NCI-H1092 (cell line): Measurements from ENCODE around the gene FCAMR.

Experiments used
- DNase-seq: peaks from one replicate; lab custom pipeline; 2025; lab: John Stamatoyannopoulos, UW

Gene FCAMR

GRCh38 chr1:206970446-206970845, at the start of gene FCAMR:
FCAMR (minus strand) TSS chr1:206970460; CDS start chr1:206970125, 335 bp downstream.
- DNase-seq, result no peak

- DNase-seq, result no peak
Measured at GRCh38 chr1:207019661-207020060, 49.4 kb upstream of the FCAMR start.

- DNase-seq, result no peak
Measured at GRCh38 chr1:207019161-207019560, 48.9 kb upstream of the FCAMR start.

- no peak for DNase-seq
Measured at GRCh38 chr1:207018707-207019106, 48.4 kb upstream of the FCAMR start.

GRCh38 chr1:207017615-207018559, 47.6 kb upstream of the FCAMR start:
- no peak for DNase-seq

GRCh38 chr1:207015791-207016190, 45.5 kb upstream of the FCAMR start:
- DNase-seq, result no peak

- no peak for DNase-seq
Measured at GRCh38 chr1:207014728-207015127, 44.5 kb upstream of the FCAMR start.

GRCh38 chr1:207013321-207014085, 43.2 kb upstream of the FCAMR start:
- DNase-seq, result no peak

- no peak for DNase-seq
Measured at GRCh38 chr1:207010726-207011125, 40.5 kb upstream of the FCAMR start.

GRCh38 chr1:207009945-207010344, 39.7 kb upstream of the FCAMR start:
- DNase-seq, result no peak

- DNase-seq, result no peak
Measured at GRCh38 chr1:207009182-207009850, 39.1 kb upstream of the FCAMR start.

- no peak for DNase-seq
Measured at GRCh38 chr1:207007352-207008033, 37.2 kb upstream of the FCAMR start.

- no peak for DNase-seq
Measured at GRCh38 chr1:207006914-207007313, 36.7 kb upstream of the FCAMR start.

- no peak for DNase-seq
Measured at GRCh38 chr1:207006083-207006482, 35.8 kb upstream of the FCAMR start.

GRCh38 chr1:207004931-207005830, 34.9 kb upstream of the FCAMR start:
- DNase-seq, result peak; percentile 43

- no peak for DNase-seq
Measured at GRCh38 chr1:207003210-207003609, 33.0 kb upstream of the FCAMR start.

- DNase-seq, result no peak
Measured at GRCh38 chr1:207002724-207003146, 32.5 kb upstream of the FCAMR start.

- DNase-seq, result no peak
Measured at GRCh38 chr1:207001492-207002245, 31.4 kb upstream of the FCAMR start.

- DNase-seq, result no peak
Measured at GRCh38 chr1:207000651-207001291, 30.5 kb upstream of the FCAMR start.
